T-helper 2 cell treated with Interferon-gamma antibody and Interleukin-4, amounts not matched to agents 100 ng/mL and 5 ng/mL, for 36 hours (primary cell): ENCODE measurements around the gene GLRA3. TPM values are rescaled to one million over a fixed set of nuclear protein-coding genes. Genes with fewer than 3 reads are reported as not detected.

Source experiments
- intact Hi-C: fragments of 100-400 bp; cut with micrococcal nuclease; formaldehyde crosslinking; loops from one replicate; pipeline ENCODE4 v1.15.1; 2023
- total RNA-seq: library from RNA; stranded (reverse); gene quantifications from 2 replicates; pipeline ENCODE4 v1.2.3, GENCODE V29; 2022

GLRA3 gene
- total RNA-seq, 1 donor from 2014 or later: not detected

GRCh38 chr4:174598800-174599199 lies 230.2 kb downstream of the GLRA3 start:
- intact Hi-C loops: no loop called here

DNA sequence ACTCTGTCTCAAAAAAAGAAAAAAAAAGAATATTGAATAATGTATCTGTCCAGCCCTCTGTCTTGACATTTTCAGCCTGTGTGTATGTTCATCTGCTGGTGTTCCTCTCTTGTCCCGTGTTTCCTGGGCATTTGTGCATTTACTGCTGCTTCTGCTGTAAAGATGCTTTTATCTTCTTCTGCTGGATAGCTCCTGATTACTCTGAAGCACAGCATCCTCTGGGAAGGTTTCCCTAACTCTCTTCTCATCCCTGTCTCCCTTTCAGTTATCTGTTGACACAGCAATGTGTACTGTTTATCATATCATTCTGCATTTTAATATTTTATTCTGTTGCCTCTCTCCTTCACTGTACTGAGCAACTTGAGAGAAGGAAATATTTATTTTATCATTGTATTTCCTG lies 232.5 kb downstream of the GLRA3 start:
- intact Hi-C loops: no loop called here

DNA sequence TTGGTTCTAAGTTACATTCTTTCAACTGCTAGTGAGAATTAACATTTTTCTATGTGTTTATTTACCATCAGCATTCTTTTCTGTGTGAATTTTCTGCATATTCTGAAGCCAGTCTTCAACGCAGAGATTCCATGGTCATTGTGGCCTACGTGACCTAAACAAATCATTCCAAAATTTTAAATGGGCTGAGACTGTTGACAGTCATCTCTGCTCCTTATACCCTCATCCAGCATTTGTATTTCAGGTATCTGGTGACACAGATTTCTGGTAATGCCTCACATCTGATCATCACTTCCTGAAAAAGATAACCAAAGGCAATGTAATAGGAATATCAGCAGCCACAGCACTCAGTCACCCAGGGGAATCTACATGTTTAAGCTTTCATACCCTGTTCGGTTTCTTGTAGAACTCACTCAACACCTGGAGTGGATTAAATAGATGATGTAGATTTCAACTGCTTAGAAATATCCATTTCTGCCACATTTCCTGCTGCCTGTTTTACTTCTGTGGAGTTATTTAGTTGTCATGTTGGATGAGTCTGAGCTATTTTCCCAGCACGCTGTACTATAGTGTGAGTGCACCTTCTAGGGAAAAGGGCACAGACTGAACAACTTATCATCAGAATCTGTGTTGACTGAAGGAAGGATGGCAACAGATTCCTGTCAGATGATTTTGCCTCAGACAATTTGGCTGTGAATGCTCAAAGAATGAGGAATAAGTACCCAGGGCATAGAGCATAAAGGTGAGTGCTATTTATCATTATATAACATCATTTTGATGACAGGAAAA lies 233.7 kb downstream of the GLRA3 start:
- intact Hi-C loops: no loop called here

- intact Hi-C loops: loop anchor here (5.0 kb wide), 2 partner anchors 39 to 71 kb away; partner anchors contain the start of gene HPGD
Observed at GRCh38 chr4:174593701-174594100, 235.3 kb downstream of the GLRA3 start.

GRCh38 chr4:174592985-174593335 lies 236.1 kb downstream of the GLRA3 start:
- intact Hi-C loops: loop anchor here (5.0 kb wide), 2 partner anchors 39 to 71 kb away; partner anchors contain the start of gene HPGD

- intact Hi-C loops: loop anchor here (5.0 kb wide), 2 partner anchors 40 to 70 kb away; partner anchors contain the start of gene HPGD
Observed at GRCh38 chr4:174592256-174592984, 236.6 kb downstream of the GLRA3 start.

- intact Hi-C loops: loop anchor here (5.0 kb wide), 2 partner anchors 41 to 69 kb away; partner anchors contain the start of gene HPGD
Observed at GRCh38 chr4:174591243-174592021, 237.6 kb downstream of the GLRA3 start.

- intact Hi-C loops: loop anchor here (5.0 kb wide), 2 partner anchors 42 to 68 kb away; partner anchors contain the start of gene HPGD
Observed at GRCh38 chr4:174590336-174590735, 238.7 kb downstream of the GLRA3 start.

Other genes starting within 250 kb of the GLRA3 start
- not detected in 2 replicates for gene ADAM29, start 89.1 kb upstream of the GLRA3 start, total RNA-seq